Activated T-helper 17 cell treated with anti-CD3 and anti-CD28 coated beads, Interleukin-2, amount 50 U/mL, for 72 hours (primary cell): ENCODE results near the gene SLC25A1. TPM values are rescaled to one million over a fixed set of nuclear protein-coding genes. Genes with fewer than 3 reads are reported as not detected.

Experiments used
- ATAC-seq: fragments of 150-1000 bp; cut with Tn5 transposase; replicated peaks from 2 replicates; pipeline ENCODE4 v1.10.0; 2021; ENCODE audit warnings: mild to moderate bottlenecking, moderate library complexity
- H3K27ac Mint-ChIP-seq: one replicate; pipeline ENCODE4 v1.8.0; 2022; ENCODE audit warnings: mixed read lengths
- H3K27me3 Mint-ChIP-seq: one replicate; pipeline ENCODE4 v1.8.0; 2022; ENCODE audit warnings: mixed read lengths
- H3K36me3 Mint-ChIP-seq: one replicate; pipeline ENCODE4 v1.8.0; 2022; ENCODE audit warnings: low read depth, mild to moderate bottlenecking, mixed read lengths
- H3K4me1 Mint-ChIP-seq: one replicate; pipeline ENCODE4 v1.8.0; 2022; ENCODE audit warnings: mixed read lengths
- H3K4me3 Mint-ChIP-seq: one replicate; pipeline ENCODE4 v1.8.0; 2022; ENCODE audit warnings: mild to moderate bottlenecking, mixed read lengths
- H3K9me3 Mint-ChIP-seq: one replicate; pipeline ENCODE4 v1.8.0; 2022; ENCODE audit warnings: mixed read lengths
- total RNA-seq, 2 donors: library from RNA; stranded (reverse); gene quantifications; one replicate each; pipeline ENCODE4 v1.2.3, GENCODE V29; 2022

Gene SLC25A1
- total RNA-seq, 2 donors from 2014 or later: 33.4 to 47.9 TPM

DNA sequence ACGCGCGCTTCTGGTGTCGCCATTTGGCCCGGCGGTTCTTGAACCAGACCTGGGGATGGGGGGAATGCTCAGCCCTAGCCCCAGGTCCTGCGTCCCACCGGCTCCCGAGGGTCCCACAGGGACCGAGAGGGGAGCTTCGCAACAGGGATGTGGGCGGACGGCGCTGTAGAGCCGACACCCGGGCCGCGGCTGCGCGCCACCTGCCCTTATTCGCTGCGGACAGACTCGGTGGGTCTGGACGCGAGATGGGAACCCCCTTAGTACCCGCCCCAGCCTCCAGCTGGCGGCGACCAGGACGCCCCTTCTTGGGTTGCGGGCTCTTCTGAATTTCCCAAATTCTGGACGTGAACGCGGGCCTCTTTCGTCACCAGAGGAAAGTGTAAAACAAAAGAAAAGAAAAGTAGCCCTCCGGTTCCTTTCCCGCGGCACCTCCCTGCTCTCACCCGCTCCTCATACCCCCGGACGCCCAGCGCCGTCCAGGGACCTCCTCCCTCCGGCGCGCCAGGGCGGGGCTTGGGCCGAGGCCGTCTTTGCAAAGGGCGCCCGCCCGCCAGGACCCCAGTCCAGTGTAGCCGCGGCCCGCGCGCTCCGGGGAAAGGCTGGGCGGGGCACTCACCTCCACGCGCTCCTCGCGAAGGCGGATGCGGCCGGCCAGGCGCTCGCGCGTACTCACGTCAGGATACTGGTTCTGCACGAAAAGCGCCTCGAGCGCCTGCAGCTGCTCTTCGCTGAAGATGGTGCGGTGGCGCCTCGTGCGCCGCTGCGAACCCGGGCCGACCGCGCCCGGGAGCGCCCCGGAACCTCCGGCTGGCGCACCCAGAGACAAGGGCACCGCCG, 29.3 kb downstream of the SLC25A1 start:
- Mint-ChIP-seq H3K27ac (no peak overlapping the region), H3K4me1 (peaks cover 9% of the 10 kb centered on the region), H3K9me3 (no peaks in the 10 kb centered on the region), H3K4me3 (peak overlapping the region; percentile 48), H3K36me3 (peaks cover 18% of the 10 kb centered on the region), H3K27me3 (peaks cover 24% of the 10 kb centered on the region)
- ATAC-seq: no peak

DNA sequence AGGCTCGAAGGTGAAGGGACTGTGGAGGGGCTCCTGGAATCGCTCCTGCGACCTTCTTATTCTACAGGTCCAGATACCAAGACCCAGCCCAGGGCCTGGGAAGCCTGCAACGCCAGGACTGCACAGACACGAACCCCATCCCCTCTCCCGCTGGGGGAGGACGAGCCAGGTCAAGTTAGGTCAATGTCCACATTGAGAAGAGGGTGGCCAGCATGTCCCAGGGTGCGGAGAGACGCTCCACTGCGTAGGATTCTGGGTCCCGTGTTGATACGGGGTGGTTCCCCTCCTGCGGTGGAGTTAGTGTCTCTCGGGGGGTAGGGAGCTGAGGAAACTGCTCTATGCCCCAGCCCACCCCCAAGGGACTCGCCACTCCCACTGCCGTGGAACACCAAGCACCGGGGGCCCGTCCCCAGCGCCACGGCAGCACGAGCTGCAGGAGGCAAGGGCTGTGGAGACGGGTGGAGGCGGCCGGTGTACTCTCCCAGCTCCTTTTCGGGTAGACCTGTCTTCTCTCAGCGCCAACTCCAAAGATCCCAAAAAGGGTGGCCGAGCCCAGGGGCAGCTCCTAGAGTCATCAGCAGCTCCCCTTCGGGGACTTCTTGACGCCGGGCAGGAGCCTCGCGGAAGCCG, 30.0 kb downstream of the SLC25A1 start:
- Mint-ChIP-seq H3K36me3 (peaks cover 23% of the 10 kb centered on the region), H3K27me3 (peaks cover 20% of the 10 kb centered on the region), H3K4me3 (peak overlapping the region; percentile 48)

DNA sequence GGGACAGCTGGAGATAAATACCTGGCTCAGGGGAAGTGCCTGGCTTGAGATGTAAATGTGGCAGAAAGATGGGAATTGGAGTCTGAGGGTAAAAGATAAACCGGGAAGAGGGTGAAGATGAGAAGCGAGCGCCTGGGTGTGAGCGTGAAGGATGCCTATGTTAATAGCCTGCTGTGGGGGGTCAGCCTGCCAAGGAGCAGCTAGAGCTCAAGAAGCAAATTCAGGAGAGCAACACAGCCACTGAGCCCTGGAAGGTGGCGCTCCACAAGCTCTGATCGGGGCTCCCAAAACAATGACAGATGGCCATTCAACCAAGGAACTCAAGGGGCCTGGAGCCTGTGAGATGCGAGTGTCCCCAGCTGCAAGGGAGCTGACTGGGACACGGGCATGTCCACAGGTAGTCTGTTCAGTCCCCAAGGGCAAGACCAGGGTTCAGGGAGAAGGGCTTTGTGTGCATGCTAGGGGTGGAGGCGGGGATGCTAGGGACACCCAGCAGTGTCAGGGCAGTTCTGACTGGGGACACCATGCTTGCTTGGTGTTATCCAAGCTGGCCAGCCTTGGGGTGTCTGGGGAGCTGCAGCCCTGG, 31.2 kb downstream of the SLC25A1 start:
- Mint-ChIP-seq H3K36me3 (peaks cover 23% of the 10 kb centered on the region), H3K4me1 (peaks cover 9% of the 10 kb centered on the region), H3K27ac (no peak overlapping the region), H3K4me3 (no peak overlapping the region), H3K27me3 (peaks cover 14% of the 10 kb centered on the region), H3K9me3 (no peaks in the 10 kb centered on the region)
- ATAC-seq: no peak

More for the DNA sequence above, 30.0 kb downstream of the SLC25A1 start:
- peaks cover 11% of the 10 kb centered on the region for H3K4me1 Mint-ChIP-seq
- H3K9me3 Mint-ChIP-seq: no peaks in the 10 kb centered on the region
- H3K27ac Mint-ChIP-seq: no peak overlapping the region
- no peak for ATAC-seq

DNA sequence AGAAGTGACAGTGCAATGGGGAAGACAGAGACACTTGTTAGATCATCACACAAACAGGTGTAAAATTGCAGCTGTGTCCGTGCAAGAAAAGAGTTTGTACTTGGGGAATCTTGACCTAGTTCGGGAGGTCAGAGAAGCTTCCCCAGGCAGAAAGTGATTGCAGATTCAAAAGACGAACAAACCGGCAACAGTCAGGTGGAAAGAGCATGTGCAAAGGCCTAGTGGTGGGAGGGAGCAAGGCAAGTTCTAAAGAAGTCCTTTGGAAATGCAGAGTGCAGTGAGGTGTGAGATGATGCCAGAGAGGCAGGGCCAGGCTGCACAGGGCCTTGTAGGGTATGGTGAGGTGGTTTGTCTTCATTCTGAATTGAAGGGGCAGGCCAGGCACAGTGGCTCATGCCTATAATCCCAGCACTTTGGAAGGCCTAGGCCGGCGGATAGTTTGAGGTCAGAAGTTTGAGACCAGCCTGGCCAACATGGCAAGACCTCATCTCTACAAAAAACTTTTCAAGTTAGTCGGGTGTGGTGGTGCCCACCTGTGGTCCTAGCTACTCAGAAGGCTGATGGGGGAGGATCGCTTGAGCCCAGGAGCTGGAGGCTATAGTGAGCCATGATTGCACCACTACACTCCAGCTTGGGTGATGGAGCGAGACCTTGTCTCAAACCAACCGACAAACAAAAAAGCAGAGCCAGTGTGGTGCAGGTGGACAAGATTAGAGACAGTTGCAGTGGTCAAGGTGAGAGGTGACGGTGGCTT, 32.1 kb downstream of the SLC25A1 start:
- peaks cover 9% of the 10 kb centered on the region for H3K4me1 Mint-ChIP-seq
- H3K9me3 Mint-ChIP-seq: no peaks in the 10 kb centered on the region
- no peak overlapping the region for H3K4me3 Mint-ChIP-seq
- H3K27me3 Mint-ChIP-seq: peaks cover 7% of the 10 kb centered on the region
- ATAC-seq: no peak
- H3K27ac Mint-ChIP-seq: no peak overlapping the region
- H3K36me3 Mint-ChIP-seq: peaks cover 25% of the 10 kb centered on the region

DNA sequence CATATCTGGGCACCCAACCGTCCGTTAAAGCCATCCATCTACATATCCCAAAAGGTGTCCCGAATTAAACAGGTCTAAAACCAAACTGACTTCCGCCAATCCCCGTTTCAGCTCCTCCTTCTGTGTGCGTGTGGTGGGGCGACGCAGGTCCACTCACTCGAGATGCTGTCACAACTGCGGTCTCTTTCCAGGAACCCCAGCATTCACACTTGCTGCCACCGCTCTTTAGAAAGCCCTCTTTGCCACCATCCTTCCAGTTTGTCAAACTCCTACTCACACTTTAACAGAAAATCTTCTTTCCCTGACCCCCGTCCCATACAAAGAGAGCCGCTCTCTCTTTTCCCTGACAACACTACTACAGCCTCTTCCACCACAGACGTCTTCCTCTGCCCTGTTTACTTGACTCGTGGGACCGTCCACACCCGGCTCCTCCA, 34.6 kb downstream of the SLC25A1 start:
- H3K4me1 Mint-ChIP-seq: peaks cover 5% of the 10 kb centered on the region
- H3K27ac Mint-ChIP-seq: peak overlapping the region; percentile 97
- peak overlapping the region; percentile 96 for H3K4me3 Mint-ChIP-seq
- H3K36me3 Mint-ChIP-seq: peaks cover 39% of the 10 kb centered on the region
- no peaks in the 10 kb centered on the region for H3K9me3 Mint-ChIP-seq
- peak; percentile 40 for ATAC-seq
- no peaks in the 10 kb centered on the region for H3K27me3 Mint-ChIP-seq

DNA sequence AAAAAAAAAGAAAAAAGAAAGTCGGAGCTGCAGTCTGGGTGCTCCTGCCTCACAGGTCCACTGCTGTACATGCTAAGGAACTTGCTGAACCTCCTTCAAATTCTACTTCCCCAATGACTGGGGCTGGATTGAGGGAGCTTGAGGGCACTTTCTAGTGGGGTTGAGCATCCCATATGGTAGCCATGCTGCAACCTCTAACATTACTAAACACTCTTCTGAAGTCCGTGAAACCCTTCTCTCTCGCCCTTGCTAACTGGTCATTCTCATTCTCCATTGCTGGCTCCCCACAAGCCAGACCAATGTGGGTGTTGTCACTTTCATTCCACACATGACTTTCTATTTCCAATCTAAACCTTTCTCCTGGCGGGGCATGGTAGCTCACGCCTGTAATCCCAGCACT, 35.3 kb downstream of the SLC25A1 start:
- no peak for ATAC-seq
- peaks cover 5% of the 10 kb centered on the region for H3K4me1 Mint-ChIP-seq
- peak overlapping the region; percentile 96 for H3K4me3 Mint-ChIP-seq
- no peak overlapping the region for H3K27ac Mint-ChIP-seq
- peaks cover 42% of the 10 kb centered on the region for H3K36me3 Mint-ChIP-seq
- H3K27me3 Mint-ChIP-seq: no peaks in the 10 kb centered on the region
- H3K9me3 Mint-ChIP-seq: no peaks in the 10 kb centered on the region

DNA sequence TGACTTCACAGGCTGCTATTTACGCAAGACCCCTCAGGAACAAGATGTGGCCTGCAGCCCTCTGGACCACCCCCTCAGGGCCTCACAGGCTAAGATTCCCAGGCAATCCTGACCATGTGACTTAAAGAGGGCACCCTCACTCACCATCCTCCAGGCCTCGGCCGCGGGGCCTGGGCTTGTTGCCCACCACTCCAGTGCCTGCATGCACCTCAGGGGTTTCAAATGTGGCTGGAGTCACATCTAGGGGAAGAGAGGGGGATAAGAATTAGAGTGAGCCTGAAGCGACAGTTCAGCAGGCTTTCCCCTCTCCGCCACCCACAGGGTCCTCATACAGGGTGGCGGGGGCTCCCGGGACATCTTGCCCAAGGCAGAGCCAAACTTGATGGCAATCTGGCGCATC, 36.1 kb downstream of the SLC25A1 start:
- Mint-ChIP-seq H3K9me3 (no peaks in the 10 kb centered on the region), H3K27me3 (no peaks in the 10 kb centered on the region), H3K36me3 (peaks cover 42% of the 10 kb centered on the region), H3K4me3 (peak overlapping the region; percentile 21), H3K4me1 (peaks cover 5% of the 10 kb centered on the region), H3K27ac (no peak overlapping the region)
- ATAC-seq: no peak

DNA sequence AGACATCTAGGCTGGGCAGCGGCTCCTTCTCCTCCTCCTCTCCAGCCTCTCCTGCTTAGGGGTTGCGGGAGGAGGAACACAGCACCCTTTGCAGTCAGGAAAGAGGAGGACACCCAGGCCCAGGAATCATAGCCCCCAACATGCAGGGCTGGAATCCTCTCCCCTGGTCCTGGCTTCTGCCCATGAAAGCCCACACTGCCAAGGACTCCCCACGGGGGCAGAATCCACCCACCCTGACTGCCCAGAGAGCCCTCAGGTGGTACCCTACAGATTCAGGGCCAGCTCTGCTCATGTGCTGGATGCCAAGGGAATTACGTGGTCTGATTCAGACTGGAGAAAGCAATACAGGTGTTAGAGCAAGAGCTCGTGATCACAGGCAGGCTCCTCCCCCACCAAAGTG, 38.6 kb downstream of the SLC25A1 start:
- H3K27me3 Mint-ChIP-seq: no peaks in the 10 kb centered on the region
- peaks cover 5% of the 10 kb centered on the region for H3K4me1 Mint-ChIP-seq
- H3K36me3 Mint-ChIP-seq: peaks cover 60% of the 10 kb centered on the region
- no peak for ATAC-seq
- H3K9me3 Mint-ChIP-seq: no peaks in the 10 kb centered on the region
- H3K4me3 Mint-ChIP-seq: no peak overlapping the region
- H3K27ac Mint-ChIP-seq: no peak overlapping the region

DNA sequence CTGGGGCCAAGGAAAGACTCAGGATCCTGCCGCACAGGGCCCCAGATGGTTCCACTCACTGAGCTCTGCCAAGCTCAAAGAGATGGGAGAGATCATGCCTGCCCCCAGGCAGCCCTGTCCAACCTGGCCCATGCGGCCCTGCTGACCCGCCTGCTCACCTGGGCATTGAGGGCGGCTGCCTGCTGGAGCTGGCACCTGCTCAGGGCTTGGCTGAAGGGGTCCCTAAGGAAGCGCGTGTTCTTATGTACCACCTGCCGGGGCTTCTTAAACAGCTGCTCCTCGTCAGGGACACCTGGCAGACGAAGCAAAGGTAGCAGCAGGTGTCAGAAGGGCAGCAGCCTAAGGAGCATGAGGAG, 39.6 kb downstream of the SLC25A1 start:
- no peaks in the 10 kb centered on the region for H3K27me3 Mint-ChIP-seq
- ATAC-seq: no peak
- H3K9me3 Mint-ChIP-seq: no peaks in the 10 kb centered on the region
- H3K27ac Mint-ChIP-seq: no peak overlapping the region
- peaks cover 59% of the 10 kb centered on the region for H3K36me3 Mint-ChIP-seq
- H3K4me1 Mint-ChIP-seq: peaks cover 3% of the 10 kb centered on the region
- H3K4me3 Mint-ChIP-seq: no peak overlapping the region

DNA sequence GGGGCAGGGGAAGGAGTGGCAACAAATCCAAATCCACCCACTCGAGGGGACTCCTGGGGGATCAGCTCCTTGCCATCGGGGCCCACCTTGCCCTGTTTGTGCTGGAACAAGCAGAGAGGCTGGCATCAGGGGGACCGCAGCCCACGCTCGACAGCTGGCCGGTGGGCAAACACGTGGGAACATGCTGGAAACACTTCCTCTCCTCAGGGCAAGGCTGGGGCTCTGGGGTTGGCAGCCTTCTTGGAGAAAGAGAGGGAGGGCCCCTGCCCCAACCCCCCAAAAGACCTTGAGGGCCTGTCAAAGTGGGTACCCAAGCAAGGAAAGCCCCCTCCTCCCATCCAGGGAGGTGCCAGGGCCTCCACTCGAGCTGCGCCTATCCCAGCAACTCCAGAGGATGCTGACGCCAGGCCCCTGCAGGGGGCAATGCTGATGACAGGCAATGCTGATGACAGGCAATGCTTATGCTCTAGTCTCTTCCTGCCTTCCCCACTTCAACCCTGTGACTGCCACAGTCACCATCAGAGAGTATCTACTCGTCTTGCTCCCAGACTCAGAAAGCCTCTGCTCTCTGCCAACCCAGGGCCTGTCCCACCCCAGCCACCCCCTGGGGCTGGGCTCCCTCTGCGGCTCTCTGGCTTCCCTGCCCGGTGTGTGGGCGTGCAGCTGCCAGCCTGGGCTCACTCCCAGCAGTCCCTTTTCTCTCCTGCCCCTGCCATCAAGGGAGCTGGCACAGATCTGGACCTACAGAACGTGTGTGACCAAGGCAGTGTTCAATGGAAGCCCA, 40.1 kb downstream of the SLC25A1 start:
- no peak overlapping the region for H3K4me3 Mint-ChIP-seq
- no peaks in the 10 kb centered on the region for H3K27me3 Mint-ChIP-seq
- H3K36me3 Mint-ChIP-seq: peaks cover 60% of the 10 kb centered on the region
- H3K9me3 Mint-ChIP-seq: no peaks in the 10 kb centered on the region
- H3K27ac Mint-ChIP-seq: no peak overlapping the region
- H3K4me1 Mint-ChIP-seq: no peaks in the 10 kb centered on the region
- ATAC-seq: no peak

DNA sequence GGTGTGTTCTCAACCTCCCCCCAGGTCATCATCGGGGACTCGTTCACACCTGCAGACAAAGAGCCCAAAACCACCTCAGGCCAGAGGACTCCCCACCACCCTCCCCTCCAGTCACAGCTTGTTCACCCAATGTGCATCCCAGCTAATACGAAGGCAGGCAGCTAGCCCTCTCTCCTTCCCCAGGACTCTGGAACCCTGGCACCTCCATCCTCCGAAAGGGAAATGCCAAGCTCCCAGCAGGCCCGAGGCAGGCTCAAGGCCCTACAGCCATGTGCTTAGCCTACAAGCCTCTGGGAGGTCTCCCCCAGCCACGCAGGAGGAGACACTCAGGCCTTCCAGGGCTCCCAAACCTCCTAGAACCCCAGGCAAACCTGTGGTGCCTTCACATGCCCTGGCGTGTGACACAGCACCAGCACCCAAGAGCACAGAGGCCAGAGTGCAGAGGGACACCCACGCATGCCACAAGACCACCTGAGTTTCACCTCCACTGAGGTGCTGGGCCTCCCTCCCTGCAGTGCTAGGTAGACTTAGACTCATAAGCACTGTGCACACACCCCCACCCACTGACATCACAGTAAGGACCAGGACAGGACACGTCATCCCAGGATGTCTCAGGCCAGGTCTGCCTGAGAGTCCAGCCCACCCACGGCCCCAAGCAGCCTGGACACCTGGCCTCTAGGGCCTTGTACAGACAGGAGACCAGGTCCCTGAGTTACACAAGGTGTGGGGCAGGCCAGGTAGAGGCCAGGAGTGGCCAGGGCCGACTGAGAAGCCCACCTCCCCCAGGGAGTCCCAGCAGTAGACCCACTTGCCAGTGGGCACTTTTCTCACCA, 40.9 kb downstream of the SLC25A1 start:
- Mint-ChIP-seq H3K9me3 (no peaks in the 10 kb centered on the region), H3K4me3 (no peak overlapping the region), H3K27me3 (no peaks in the 10 kb centered on the region), H3K4me1 (no peaks in the 10 kb centered on the region), H3K27ac (no peak overlapping the region), H3K36me3 (peaks cover 66% of the 10 kb centered on the region)
- no peak for ATAC-seq

DNA sequence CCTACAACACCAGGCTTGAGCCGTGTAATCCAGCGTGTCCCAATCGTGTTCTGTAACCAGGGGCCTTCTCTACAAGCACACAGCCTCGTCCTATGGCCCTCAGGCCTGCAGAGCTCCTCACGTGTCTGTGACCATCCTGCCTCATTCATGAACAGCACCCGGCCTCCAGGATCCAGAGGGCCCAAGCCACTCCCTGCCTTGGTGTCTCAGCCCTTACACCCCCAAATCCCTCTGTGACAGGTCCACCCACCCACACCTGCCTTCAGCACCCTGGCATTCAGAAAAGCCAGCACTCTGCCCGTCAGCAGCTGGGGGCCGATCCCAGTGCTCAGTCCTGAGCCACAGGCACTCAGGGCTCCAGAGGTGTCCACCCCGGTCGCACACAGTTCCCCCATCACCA, 41.6 kb downstream of the SLC25A1 start:
- no peak overlapping the region for H3K4me3 Mint-ChIP-seq
- ATAC-seq: no peak
- H3K36me3 Mint-ChIP-seq: peaks cover 62% of the 10 kb centered on the region
- H3K9me3 Mint-ChIP-seq: no peaks in the 10 kb centered on the region
- H3K27ac Mint-ChIP-seq: no peak overlapping the region
- H3K27me3 Mint-ChIP-seq: no peaks in the 10 kb centered on the region
- H3K4me1 Mint-ChIP-seq: no peaks in the 10 kb centered on the region

DNA sequence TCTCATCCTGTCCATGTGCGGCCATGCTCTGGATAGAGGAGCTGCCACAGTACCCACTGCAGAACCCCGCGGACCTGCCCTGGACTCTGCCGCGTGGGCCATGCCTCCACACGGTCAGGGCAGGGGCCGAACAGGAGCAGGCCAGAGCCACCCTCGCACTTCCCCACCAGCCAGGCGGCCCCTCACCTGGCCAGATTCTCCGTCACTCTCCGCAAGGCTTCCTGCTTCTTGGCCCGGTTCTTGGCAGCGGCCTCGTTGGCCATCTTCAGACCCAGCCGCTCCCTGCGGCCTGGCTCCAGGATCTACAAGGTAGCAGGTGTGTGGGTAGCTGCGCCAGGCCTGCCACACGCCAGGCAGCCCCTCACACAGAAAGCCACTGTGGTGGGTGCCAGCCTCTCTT, 43.7 kb downstream of the SLC25A1 start:
- no peak overlapping the region for H3K27ac Mint-ChIP-seq
- no peak overlapping the region for H3K4me3 Mint-ChIP-seq
- H3K4me1 Mint-ChIP-seq: no peaks in the 10 kb centered on the region
- no peaks in the 10 kb centered on the region for H3K9me3 Mint-ChIP-seq
- no peaks in the 10 kb centered on the region for H3K27me3 Mint-ChIP-seq
- peaks cover 45% of the 10 kb centered on the region for H3K36me3 Mint-ChIP-seq
- ATAC-seq: no peak
